ENCODE measurements around the gene HOTAIR. TPM values are rescaled to one million over a fixed set of nuclear protein-coding genes. Genes with fewer than 3 reads are reported as not detected.

Gene HOTAIR
- total RNA-seq, 1 donor from 2014 or later: not detected

GRCh38 chr12:53971686-53972085 lies 3.1 kb downstream of the HOTAIR start:
- Mint-ChIP-seq H3K4me1 (no peaks in the 10 kb centered on the region), H3K4me3 (no peak overlapping the region), H3K9me3 (peaks cover 10% of the 10 kb centered on the region), H3K36me3 (no peaks in the 10 kb centered on the region), H3K27ac (no peak overlapping the region), H3K27me3 (ENCODE audit: insufficient read depth, low read depth) (peaks cover 94% of the 10 kb centered on the region)
- no peak overlapping the region for H3K4me3 ChIP-seq
- no peaks in the 10 kb centered on the region for H3K36me3 ChIP-seq
- no peaks in the 10 kb centered on the region for H3K79me2 ChIP-seq (ENCODE audit: low read depth)
- H3K4me1 ChIP-seq: no peaks in the 10 kb centered on the region
- TF ChIP-seq CTCF (IDR thresholded peaks at IDR 0.05) (no peak), EZH2 (IDR thresholded peaks at IDR 0.05) (peak; percentile 51), EZH2phosphoT487 (IDR thresholded peaks at IDR 0.05) (no peak)
- no peak for DNase-seq (ENCODE audit: low spot score)
- H3K9me3 ChIP-seq (ENCODE audit: low read depth): no peaks in the 10 kb centered on the region
- H2AFZ ChIP-seq (replicated peaks): no peak overlapping the region
- H4K20me1 ChIP-seq (ENCODE audit: low read depth): peaks cover 91% of the 10 kb centered on the region
- no peaks in the 10 kb centered on the region for H3F3A ChIP-seq (ENCODE audit: low read depth)
- H3K27me3 ChIP-seq: peaks cover 100% of the 10 kb centered on the region
- no peak overlapping the region for H3K9ac ChIP-seq
- no peak overlapping the region for H3K27ac ChIP-seq
- no peak overlapping the region for H3K4me2 ChIP-seq

GRCh38 chr12:53971129-53971528 lies 3.6 kb downstream of the HOTAIR start:
- Histone ChIP-seq H2AFZ (replicated peaks) (no peak overlapping the region), H4K20me1 (ENCODE audit: low read depth) (peaks cover 92% of the 10 kb centered on the region), H3K4me1 (no peaks in the 10 kb centered on the region), H3K79me2 (ENCODE audit: low read depth) (no peaks in the 10 kb centered on the region), H3K4me2 (no peak overlapping the region), H3K4me3 (no peak overlapping the region), H3K27me3 (peaks cover 100% of the 10 kb centered on the region), H3K9me3 (ENCODE audit: low read depth) (no peaks in the 10 kb centered on the region), H3K27ac (no peak overlapping the region), H3K9ac (no peak overlapping the region), H3F3A (ENCODE audit: low read depth) (no peaks in the 10 kb centered on the region), H3K36me3 (no peaks in the 10 kb centered on the region)
- no peak for TF ChIP-seq CTCF (IDR thresholded peaks at IDR 0.05)
- TF ChIP-seq EZH2phosphoT487 (IDR thresholded peaks at IDR 0.05): no peak
- TF ChIP-seq EZH2 (IDR thresholded peaks at IDR 0.05): no peak
- Mint-ChIP-seq H3K4me1 (no peaks in the 10 kb centered on the region), H3K9me3 (peaks cover 10% of the 10 kb centered on the region), H3K27ac (no peak overlapping the region), H3K36me3 (no peaks in the 10 kb centered on the region), H3K27me3 (ENCODE audit: insufficient read depth, low read depth) (peaks cover 94% of the 10 kb centered on the region), H3K4me3 (no peak overlapping the region)
- DNase-seq (ENCODE audit: low spot score): no peak

GRCh38 chr12:53970451-53970850 lies 4.3 kb downstream of the HOTAIR start:
- H3K4me1 ChIP-seq: no peaks in the 10 kb centered on the region
- no peak overlapping the region for H3K4me2 ChIP-seq
- no peaks in the 10 kb centered on the region for H3K4me1 Mint-ChIP-seq
- no peaks in the 10 kb centered on the region for H3K9me3 ChIP-seq (ENCODE audit: low read depth)
- no peak overlapping the region for H3K9ac ChIP-seq
- H2AFZ ChIP-seq (replicated peaks): no peak overlapping the region
- H3K27me3 Mint-ChIP-seq (ENCODE audit: insufficient read depth, low read depth): peaks cover 94% of the 10 kb centered on the region
- H3K36me3 ChIP-seq: no peaks in the 10 kb centered on the region
- peaks cover 10% of the 10 kb centered on the region for H3K9me3 Mint-ChIP-seq
- no peak overlapping the region for H3K4me3 ChIP-seq
- H4K20me1 ChIP-seq (ENCODE audit: low read depth): peaks cover 90% of the 10 kb centered on the region
- H3K27ac Mint-ChIP-seq: no peak overlapping the region
- no peaks in the 10 kb centered on the region for H3K79me2 ChIP-seq (ENCODE audit: low read depth)
- no peak overlapping the region for H3K27ac ChIP-seq
- peaks cover 100% of the 10 kb centered on the region for H3K27me3 ChIP-seq
- peak; percentile 36 for TF ChIP-seq EZH2 (IDR thresholded peaks at IDR 0.05)
- peak; percentile 42 for TF ChIP-seq EZH2phosphoT487 (IDR thresholded peaks at IDR 0.05)
- TF ChIP-seq CTCF (IDR thresholded peaks at IDR 0.05): no peak
- H3F3A ChIP-seq (ENCODE audit: low read depth): no peaks in the 10 kb centered on the region
- H3K36me3 Mint-ChIP-seq: no peaks in the 10 kb centered on the region
- no peak for DNase-seq (ENCODE audit: low spot score)
- no peak overlapping the region for H3K4me3 Mint-ChIP-seq

Measured in neural progenitor cell (in vitro differentiated cells).